Loucy (cell line): ENCODE results near the gene TMEM45A.

Experiments used
- CTCF ChIP-seq: fragments of 200-600 bp; sonication (generic); conservative IDR thresholded peaks from 2 replicates; pipeline ENCODE4 v1.5.1; 2014; ENCODE audit warnings: mild to moderate bottlenecking, antibody characterized with exemption, low read length
- EZH2phosphoT487 ChIP-seq: fragments of 200-600 bp; IDR thresholded peaks from 2 replicates; pipeline ENCODE4 v1.6.1; 2018; ENCODE audit warnings: antibody characterized with exemption, mild to moderate bottlenecking, moderate library complexity, borderline replicate concordance

GRCh38 chr3:100580147-100580546 lies 87.7 kb downstream of the TMEM45A start:
- TF ChIP-seq CTCF (no peak), EZH2phosphoT487 (no peak)
